NCI-H2107 treated with DMSO at 0.1 percent for 48 hours (cell line): ENCODE data around the gene RBBP5.
"Not testable (repeated sequence)": the region's sequence is repeated elsewhere in the genome, so short reads cannot be mapped to it uniquely, and the experiment has no call there.

Experiments
- DNase-seq: peaks from one replicate; lab custom pipeline; 2025; ENCODE audit not compliant: unreplicated experiment; lab: John Stamatoyannopoulos, UW

RBBP5 gene

GRCh38 chr1:205121660-205122488, at the start of gene RBBP5:
RBBP5 (minus strand) TSS chr1:205121978; CDS start chr1:205121873, 105 bp downstream.
- DNase-seq: peak; percentile 96

- no peak for DNase-seq
Observed at GRCh38 chr1:205171369-205171768, 49.6 kb upstream of the RBBP5 start.

- no peak for DNase-seq
Observed at GRCh38 chr1:205170532-205171269, 48.9 kb upstream of the RBBP5 start.

GRCh38 chr1:205169248-205169647, 47.5 kb upstream of the RBBP5 start:
- no peak for DNase-seq

- no peak for DNase-seq
Observed at GRCh38 chr1:205168291-205168690, 46.5 kb upstream of the RBBP5 start.

GRCh38 chr1:205162301-205162700, 40.5 kb upstream of the RBBP5 start:
- DNase-seq: no peak

- DNase-seq: no peak
Observed at GRCh38 chr1:205161076-205161475, 39.3 kb upstream of the RBBP5 start.

GRCh38 chr1:205158048-205158616, 36.4 kb upstream of the RBBP5 start:
- no peak for DNase-seq

- not testable (repeated sequence) for DNase-seq
Observed at GRCh38 chr1:205155665-205156377, 34.0 kb upstream of the RBBP5 start.

GRCh38 chr1:205152505-205152904, 30.7 kb upstream of the RBBP5 start:
- DNase-seq: no peak

GRCh38 chr1:205150651-205151428, 29.1 kb upstream of the RBBP5 start:
- no peak for DNase-seq

GRCh38 chr1:205147191-205147835, 25.5 kb upstream of the RBBP5 start:
- DNase-seq: no peak

- DNase-seq: no peak
Observed at GRCh38 chr1:205144751-205145150, 23.0 kb upstream of the RBBP5 start.

- no peak for DNase-seq
Observed at GRCh38 chr1:205144046-205144720, 22.4 kb upstream of the RBBP5 start.

GRCh38 chr1:205142102-205142469, 20.3 kb upstream of the RBBP5 start:
- no peak for DNase-seq

- DNase-seq: peak; percentile 74
Observed at GRCh38 chr1:205141236-205142101, 19.7 kb upstream of the RBBP5 start.

- DNase-seq: no peak
Observed at GRCh38 chr1:205140113-205140512, 18.3 kb upstream of the RBBP5 start.

- DNase-seq: no peak
Observed at GRCh38 chr1:205137901-205138300, 16.1 kb upstream of the RBBP5 start.

GRCh38 chr1:205133287-205133686, 11.5 kb upstream of the RBBP5 start:
- DNase-seq: no peak
